Fibroblast of lung (primary cell): Measurements from ENCODE around the gene SLC4A1.

Experiments used
- CTCF ChIP-seq, 2 donors: IDR thresholded peaks in 1 of 2; conservative IDR thresholded peaks in 1 of 2; 1 replicate in 1 of 2; 2 replicates in 1 of 2; pipeline ENCODE4 v1.5.1; 2011 to 2012; ENCODE audit warnings: low read length in 2 of 2, control low read depth in 1 of 2, inconsistent platforms in 1 of 2, low read depth in 1 of 2, mild to moderate bottlenecking in 1 of 2
- EZH2 ChIP-seq: IDR thresholded peaks from 2 replicates; pipeline ENCODE4 v1.5.1; 2012; ENCODE audit warnings: low read length, control low read depth, mild to moderate bottlenecking; ENCODE audit errors: missing control alignments

- TF ChIP-seq CTCF (conservative IDR thresholded peaks at IDR 0.05 in 1 of 2, IDR thresholded peaks at IDR 0.05 in 1 of 2; ENCODE audit: low read depth in 1 of 2, low read length in 2 of 2), result no peak
- TF ChIP-seq EZH2, result no peak
Observed at GRCh38 chr17:44216173-44216572, 51.8 kb downstream of the SLC4A1 start.
